Measurements from ENCODE around the gene KCNAB1. TPM values are rescaled to one million over a fixed set of nuclear protein-coding genes. Genes with fewer than 3 reads are reported as not detected.

KCNAB1 gene
- total RNA-seq, 1 experiment from 2014 or later: not detected

DNA sequence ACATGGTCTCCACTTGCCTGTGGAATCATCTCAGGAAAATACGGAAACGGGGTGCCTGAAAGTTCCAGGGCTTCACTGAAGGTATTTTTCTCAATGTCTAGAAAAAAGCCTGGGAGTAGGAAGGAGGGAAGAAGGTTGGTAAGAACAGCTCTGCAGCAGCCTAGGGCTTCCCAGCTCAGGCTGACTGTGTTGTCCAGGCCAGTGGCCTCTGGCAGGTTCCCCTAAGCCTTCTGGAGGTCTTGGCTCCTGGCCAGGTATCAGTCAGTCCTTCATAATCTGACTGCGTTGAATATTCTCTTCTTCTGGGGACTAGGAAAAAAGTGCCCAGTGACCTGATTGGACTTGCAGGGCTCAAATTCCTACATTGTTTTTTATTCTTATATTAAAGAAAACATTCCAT is 395.9 kb downstream of the KCNAB1 start:
- CTCF ChIA-PET: interaction anchor here (1.0 to 1.8 kb wide), 3 partner anchors 11 to 134 kb away, joined by 3 to 5 read pairs (median 4); no protein-coding TSS in a partner anchor
- intact Hi-C loops (cut with micrococcal nuclease): loop anchor here (10.0 kb wide), 1 partner anchor 521 kb away; no protein-coding TSS in a partner anchor

DNA sequence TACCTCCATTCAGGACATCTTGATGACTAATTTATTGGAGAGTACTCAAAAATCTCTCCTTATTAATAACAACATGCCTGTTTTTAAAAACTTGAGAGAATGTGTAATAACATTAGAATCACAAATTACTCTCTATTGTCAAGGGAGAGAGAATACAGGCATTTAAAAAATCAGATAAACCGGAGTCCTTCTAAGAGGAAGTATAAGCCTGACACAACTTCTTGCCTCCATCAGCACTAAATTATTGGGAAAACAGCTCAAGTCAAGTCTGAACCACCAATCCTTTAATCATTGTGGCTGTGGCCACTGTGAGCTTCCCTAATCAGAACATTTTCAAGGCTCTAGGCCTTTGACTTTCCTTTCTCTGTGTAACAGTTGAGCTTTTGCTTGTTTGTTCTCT is 396.6 kb downstream of the KCNAB1 start:
- H3K27me3 ChIP-seq (ENCODE audit: insufficient read depth, low read length): no peaks in the 10 kb centered on the region
- H3K9ac ChIP-seq (ENCODE audit: low read length): no peak overlapping the region
- no peak overlapping the region for H3K4me2 ChIP-seq (ENCODE audit: low read length)
- H3K27ac ChIP-seq (ENCODE audit: low read depth, low read length): no peak overlapping the region
- ChIA-PET POLR2A (no interaction called here), RAD21 (ENCODE audit: low non-redundant PET in 1 of 2, low total read pairs in 2 of 2, uncharacterized antibody in 2 of 2, unreplicated experiment in 2 of 2) (no interaction called here), CTCF (interaction anchor here (1.0 to 1.8 kb wide), 3 partner anchors 11 to 134 kb away, joined by 3 to 5 read pairs (median 4); no protein-coding TSS in a partner anchor)
- intact Hi-C loops (cut with micrococcal nuclease): loop anchor here (10.0 kb wide), 1 partner anchor 522 kb away; no protein-coding TSS in a partner anchor
- H3K36me3 ChIP-seq (ENCODE audit: control insufficient read depth in 1 of 2, insufficient read depth in 2 of 2, low read length in 2 of 2): no peaks in the 10 kb centered on the region
- no peak for DNase-seq (ENCODE audit: low read depth, low spot score)
- no peak overlapping the region for H3K4me3 ChIP-seq (replicated peaks in 1 of 2; ENCODE audit: low read depth in 1 of 2, low read length in 2 of 2)
- H3K79me2 ChIP-seq (ENCODE audit: insufficient read depth, low read length): no peaks in the 10 kb centered on the region
- H4K20me1 ChIP-seq (ENCODE audit: insufficient read depth): no peaks in the 10 kb centered on the region
- no peaks in the 10 kb centered on the region for H3K9me3 ChIP-seq (ENCODE audit: control insufficient read depth in 1 of 2, insufficient read depth in 1 of 2, low read depth in 1 of 2, low read length in 2 of 2)
- H2AFZ ChIP-seq (ENCODE audit: low read depth, low read length, poor library complexity, severe bottlenecking): no peak overlapping the region
- H3K9me2 ChIP-seq (ENCODE audit: insufficient read depth): no peaks in the 10 kb centered on the region
- no peak for ATAC-seq
- peaks cover 4 to 6% of the 10 kb centered on the region in 2 experiments; a peak in 2 of 4 replicates for H3K4me1 ChIP-seq (ENCODE audit: control insufficient read depth in 1 of 2, insufficient read depth in 2 of 2, low read length in 2 of 2)
- BruUV-seq (replicated peaks): no TSS peak
- no peak for TF ChIP-seq SP1 (IDR thresholded peaks at IDR 0.05; ENCODE audit: low read depth)
- TF ChIP-seq FOSL1 (IDR thresholded peaks at IDR 0.05; ENCODE audit: low read depth): no peak
- TF ChIP-seq SRF (IDR thresholded peaks at IDR 0.05; ENCODE audit: low read depth): no peak
- TF ChIP-seq ZBTB33 (IDR thresholded peaks at IDR 0.05; ENCODE audit: extremely low read depth, insufficient replicate concordance, low read length): no peak
- no peak for TF ChIP-seq EZH2 (IDR thresholded peaks at IDR 0.05)
- no peak for TF ChIP-seq JUND (IDR thresholded peaks at IDR 0.05)
- no peak for TF ChIP-seq EGR1 (IDR thresholded peaks at IDR 0.05; ENCODE audit: low read depth)
- TF ChIP-seq RAD21 (IDR thresholded peaks at IDR 0.05; ENCODE audit: low read depth): no peak
- TF ChIP-seq ELF1 (IDR thresholded peaks at IDR 0.05; ENCODE audit: borderline replicate concordance, low read depth): no peak
- TF ChIP-seq POLR2AphosphoS5 (IDR thresholded peaks at IDR 0.05; ENCODE audit: low read depth, low read length): no peak
- TF ChIP-seq ZNF274 (IDR thresholded peaks at IDR 0.05; ENCODE audit: low read depth, low read length): no peak
- TF ChIP-seq ZFX (IDR thresholded peaks at IDR 0.05): no peak
- no peak for TF ChIP-seq POLR2A (IDR thresholded peaks at IDR 0.05; ENCODE audit: borderline replicate concordance, extremely low read depth, insufficient read depth, insufficient read length)
- no peak for TF ChIP-seq TCF7L2 (IDR thresholded peaks at IDR 0.05; ENCODE audit: borderline replicate concordance, extremely low read depth, insufficient read depth, insufficient read length)
- TF ChIP-seq SIN3A (IDR thresholded peaks at IDR 0.05; ENCODE audit: low read depth): no peak
- TF ChIP-seq CTCF (IDR thresholded peaks at IDR 0.05 in 2 of 3, conservative IDR thresholded peaks at IDR 0.05 in 1 of 3; ENCODE audit: borderline replicate concordance in 1 of 3, insufficient read depth in 1 of 3, low read depth in 2 of 3, low read length in 2 of 3): no peak
- no peak for TF ChIP-seq CBX3 (IDR thresholded peaks at IDR 0.05; ENCODE audit: low read depth)
- no peak for TF ChIP-seq ATF3 (IDR thresholded peaks at IDR 0.05)

More for the DNA sequence above, 395.9 kb downstream of the KCNAB1 start:
- no peak overlapping the region for H3K27ac ChIP-seq (ENCODE audit: low read depth, low read length)
- no peak overlapping the region for H3K4me3 ChIP-seq (replicated peaks in 1 of 2; ENCODE audit: low read depth in 1 of 2, low read length in 2 of 2)
- H3K9me2 ChIP-seq (ENCODE audit: insufficient read depth): no peaks in the 10 kb centered on the region
- no peaks in the 10 kb centered on the region for H4K20me1 ChIP-seq (ENCODE audit: insufficient read depth)
- no peak overlapping the region for H3K9ac ChIP-seq (ENCODE audit: low read length)
- no peak for DNase-seq (ENCODE audit: low read depth, low spot score)
- TF ChIP-seq FOSL1 (IDR thresholded peaks at IDR 0.05; ENCODE audit: low read depth): no peak
- no peak overlapping the region for H3K4me2 ChIP-seq (ENCODE audit: low read length)
- no TSS peak for BruUV-seq (replicated peaks)
- RAD21 ChIA-PET (ENCODE audit: low non-redundant PET in 1 of 2, low total read pairs in 2 of 2, uncharacterized antibody in 2 of 2, unreplicated experiment in 2 of 2): no interaction called here
- POLR2A ChIA-PET: no interaction called here
- peaks cover 4 to 6% of the 10 kb centered on the region in 2 experiments; a peak in 2 of 4 replicates for H3K4me1 ChIP-seq (ENCODE audit: control insufficient read depth in 1 of 2, insufficient read depth in 2 of 2, low read length in 2 of 2)
- H3K79me2 ChIP-seq (ENCODE audit: insufficient read depth, low read length): no peaks in the 10 kb centered on the region
- no peaks in the 10 kb centered on the region for H3K27me3 ChIP-seq (ENCODE audit: insufficient read depth, low read length)
- no peak overlapping the region for H2AFZ ChIP-seq (ENCODE audit: low read depth, low read length, poor library complexity, severe bottlenecking)
- no peak for ATAC-seq
- no peaks in the 10 kb centered on the region for H3K36me3 ChIP-seq (ENCODE audit: control insufficient read depth in 1 of 2, insufficient read depth in 2 of 2, low read length in 2 of 2)
- H3K9me3 ChIP-seq (ENCODE audit: control insufficient read depth in 1 of 2, insufficient read depth in 1 of 2, low read depth in 1 of 2, low read length in 2 of 2): no peaks in the 10 kb centered on the region

All from HCT116 (cell line).